ENCODE measurements around the gene CHD9.

DNA sequence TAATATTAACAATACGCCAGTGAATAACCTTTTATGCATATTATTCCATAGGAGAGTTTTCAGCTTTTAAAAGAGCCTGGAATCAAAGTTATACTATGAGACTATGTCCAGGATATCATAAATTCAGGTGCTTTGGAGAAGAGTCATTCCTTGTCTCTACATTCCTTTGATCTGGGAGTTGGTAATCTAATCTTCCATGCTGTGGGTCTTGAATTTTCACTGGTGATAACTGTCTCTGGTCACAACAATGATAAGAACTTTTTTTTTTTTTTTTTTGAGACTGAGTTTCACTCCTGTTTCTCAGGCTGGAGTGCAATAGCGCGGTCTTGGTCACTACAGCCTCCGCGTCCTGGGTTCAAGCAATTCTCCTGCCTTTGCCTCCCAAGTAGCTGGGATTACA is 50.8 kb downstream of the CHD9 start:
- TF ChIP-seq POLR2AphosphoS5 (IDR thresholded peaks at IDR 0.05) = no peak
- TF ChIP-seq POLR2A (IDR thresholded peaks at IDR 0.05) = no peak
- TF ChIP-seq, protein P1, sequence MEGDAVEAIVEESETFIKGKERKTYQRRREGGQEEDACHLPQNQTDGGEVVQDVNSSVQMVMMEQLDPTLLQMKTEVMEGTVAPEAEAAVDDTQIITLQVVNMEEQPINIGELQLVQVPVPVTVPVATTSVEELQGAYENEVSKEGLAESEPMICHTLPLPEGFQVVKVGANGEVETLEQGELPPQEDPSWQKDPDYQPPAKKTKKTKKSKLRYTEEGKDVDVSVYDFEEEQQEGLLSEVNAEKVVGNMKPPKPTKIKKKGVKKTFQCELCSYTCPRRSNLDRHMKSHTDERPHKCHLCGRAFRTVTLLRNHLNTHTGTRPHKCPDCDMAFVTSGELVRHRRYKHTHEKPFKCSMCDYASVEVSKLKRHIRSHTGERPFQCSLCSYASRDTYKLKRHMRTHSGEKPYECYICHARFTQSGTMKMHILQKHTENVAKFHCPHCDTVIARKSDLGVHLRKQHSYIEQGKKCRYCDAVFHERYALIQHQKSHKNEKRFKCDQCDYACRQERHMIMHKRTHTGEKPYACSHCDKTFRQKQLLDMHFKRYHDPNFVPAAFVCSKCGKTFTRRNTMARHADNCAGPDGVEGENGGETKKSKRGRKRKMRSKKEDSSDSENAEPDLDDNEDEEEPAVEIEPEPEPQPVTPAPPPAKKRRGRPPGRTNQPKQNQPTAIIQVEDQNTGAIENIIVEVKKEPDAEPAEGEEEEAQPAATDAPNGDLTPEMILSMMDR (IDR thresholded peaks at IDR 0.05) = no peak
